ENCODE measurements around the gene TNS3.

Gene TNS3

GRCh38 chr7:47523401-47523800 is 58.5 kb downstream of the TNS3 start:
- CTCF ChIA-PET = no interaction called here
- WGBS (ENCODE audit: insufficient coverage) = 95% methylated on average over 5 of the region's 5 CpGs

GRCh38 chr7:47521816-47522561 is 59.9 kb downstream of the TNS3 start:
- Histone ChIP-seq H3K27ac (ENCODE audit: insufficient read depth in 1 of 2, low read depth in 1 of 2, low read length in 2 of 2, poor library complexity in 1 of 2, severe bottlenecking in 2 of 2) (no peak overlapping the region), H3K27me3 (replicated peaks in 2 of 5; ENCODE audit: control insufficient read depth in 4 of 5, insufficient read depth in 5 of 5, low read length in 4 of 5) (no peaks in the 10 kb centered on the region), H3K4me1 (ENCODE audit: control extremely low read depth in 1 of 4, control insufficient read depth in 4 of 4, insufficient read depth in 4 of 4, low read length in 3 of 4) (peaks cover 7 to 28% (median 18%) of the 10 kb centered on the region in 4 experiments), H3K4me3 (ENCODE audit: control insufficient read depth in 1 of 7, extremely low read depth in 1 of 7, insufficient read depth in 4 of 7, low read depth in 2 of 7, low read length in 6 of 7) (no peak overlapping the region), H3K9me3 (ENCODE audit: control extremely low read depth in 1 of 5, control insufficient read depth in 4 of 5, insufficient read depth in 2 of 5, low read depth in 1 of 5, low read length in 4 of 5) (peaks cover 0 to 2% (median 0%) of the 10 kb centered on the region in 5 experiments), H3K36me3 (ENCODE audit: control insufficient read depth in 4 of 4, insufficient read depth in 4 of 4, low read length in 3 of 4) (peaks cover 12 to 59% (median 37%) of the 10 kb centered on the region in 4 experiments)
- POLR2A ChIA-PET = interaction anchor here (0.7 kb wide), 1 partner anchor 17 kb away, joined by 3 read pairs; no protein-coding TSS in a partner anchor
- WGBS (ENCODE audit: insufficient coverage) = 97% methylated on average over 13 of the region's 14 CpGs
- CTCF ChIA-PET = interaction anchor here (0.6 to 0.8 kb wide), 2 partner anchors 48 to 65 kb away, joined by 3 read pairs; no protein-coding TSS in a partner anchor
- DNase-seq = no peak

More at GRCh38 chr7:47523401-47523800, 58.5 kb downstream of the TNS3 start:
- POLR2A ChIA-PET = no interaction called here
- Histone ChIP-seq H3K27me3 (replicated peaks in 2 of 5; ENCODE audit: control insufficient read depth in 4 of 5, insufficient read depth in 5 of 5, low read length in 4 of 5) (no peaks in the 10 kb centered on the region), H3K36me3 (ENCODE audit: control insufficient read depth in 4 of 4, insufficient read depth in 4 of 4, low read length in 3 of 4) (peaks cover 15 to 72% (median 46%) of the 10 kb centered on the region in 4 experiments), H3K27ac (ENCODE audit: insufficient read depth in 1 of 2, low read depth in 1 of 2, low read length in 2 of 2, poor library complexity in 1 of 2, severe bottlenecking in 2 of 2) (no peak overlapping the region), H3K4me1 (ENCODE audit: control extremely low read depth in 1 of 4, control insufficient read depth in 4 of 4, insufficient read depth in 4 of 4, low read length in 3 of 4) (peaks cover 0 to 15% (median 5%) of the 10 kb centered on the region in 4 experiments), H3K4me3 (ENCODE audit: control insufficient read depth in 1 of 7, extremely low read depth in 1 of 7, insufficient read depth in 4 of 7, low read depth in 2 of 7, low read length in 6 of 7) (no peak overlapping the region), H3K9me3 (ENCODE audit: control extremely low read depth in 1 of 5, control insufficient read depth in 4 of 5, insufficient read depth in 2 of 5, low read depth in 1 of 5, low read length in 4 of 5) (peaks cover 0 to 2% (median 0%) of the 10 kb centered on the region in 5 experiments)
- no peak for DNase-seq

DNA sequence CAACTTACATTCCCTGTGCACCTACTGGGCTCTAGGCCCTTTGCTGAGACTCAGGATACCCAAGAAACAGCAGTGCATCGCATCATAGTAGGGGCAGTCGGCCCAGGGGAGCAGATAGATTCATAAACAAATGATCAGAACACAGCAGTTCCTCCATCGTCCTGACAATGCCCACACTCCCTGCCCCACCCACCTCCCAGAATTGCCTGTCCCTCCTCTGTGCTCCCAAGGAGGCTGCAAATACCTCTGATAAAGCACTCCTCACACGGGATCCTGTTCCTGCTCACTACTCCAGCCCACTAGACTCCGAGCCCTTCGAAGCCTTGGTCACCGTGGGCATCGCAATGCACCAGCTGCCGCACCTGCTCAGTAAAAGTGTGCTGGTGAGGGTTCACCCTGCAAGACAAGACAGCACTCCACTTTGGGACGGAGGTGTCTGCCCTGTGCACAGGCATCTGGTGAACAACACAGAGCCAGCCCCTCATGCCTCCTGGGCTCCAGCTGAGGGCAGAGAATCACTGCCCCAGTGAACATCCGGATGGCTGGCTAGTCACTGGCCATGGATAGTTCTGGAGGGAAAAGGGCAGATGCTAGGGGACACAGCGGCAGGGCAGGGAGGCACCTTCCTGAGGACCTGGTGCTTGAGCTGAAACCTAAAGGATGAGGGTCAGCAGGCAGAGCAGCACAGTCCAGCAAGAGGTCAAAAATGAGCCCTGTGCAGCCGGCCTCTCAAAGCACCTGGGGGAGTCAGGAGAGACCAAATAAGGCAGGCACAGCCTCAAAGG is 60.7 kb downstream of the TNS3 start:
- peaks cover 0 to 2% (median 0%) of the 10 kb centered on the region in 5 experiments for H3K9me3 ChIP-seq (ENCODE audit: control extremely low read depth in 1 of 5, control insufficient read depth in 4 of 5, insufficient read depth in 2 of 5, low read depth in 1 of 5, low read length in 4 of 5)
- ChIA-PET POLR2A (interaction anchor here (0.7 kb wide), 1 partner anchor 16 kb away, joined by 3 read pairs; no protein-coding TSS in a partner anchor), CTCF (interaction anchor here (1.0 to 1.3 kb wide), 2 partner anchors 9 to 10 kb away, joined by 4 to 5 read pairs; no protein-coding TSS in a partner anchor)
- H3K4me3 ChIP-seq (ENCODE audit: control insufficient read depth in 1 of 7, extremely low read depth in 1 of 7, insufficient read depth in 4 of 7, low read depth in 2 of 7, low read length in 6 of 7) = no peak overlapping the region
- no peak overlapping the region for H3K27ac ChIP-seq (ENCODE audit: insufficient read depth in 1 of 2, low read depth in 1 of 2, low read length in 2 of 2, poor library complexity in 1 of 2, severe bottlenecking in 2 of 2)
- no peaks in the 10 kb centered on the region for H3K27me3 ChIP-seq (replicated peaks in 2 of 5; ENCODE audit: control insufficient read depth in 4 of 5, insufficient read depth in 5 of 5, low read length in 4 of 5)
- peaks cover 12 to 58% (median 33%) of the 10 kb centered on the region in 4 experiments for H3K36me3 ChIP-seq (ENCODE audit: control insufficient read depth in 4 of 4, insufficient read depth in 4 of 4, low read length in 3 of 4)
- WGBS (ENCODE audit: insufficient coverage) = over 99% methylated on average over 9 of the region's 13 CpGs
- H3K4me1 ChIP-seq (ENCODE audit: control extremely low read depth in 1 of 4, control insufficient read depth in 4 of 4, insufficient read depth in 4 of 4, low read length in 3 of 4) = peaks cover 9 to 36% (median 26%) of the 10 kb centered on the region in 4 experiments
- no peak for DNase-seq

GRCh38 chr7:47520406-47520805 is 61.5 kb downstream of the TNS3 start:
- H3K4me3 ChIP-seq (ENCODE audit: control insufficient read depth in 1 of 7, extremely low read depth in 1 of 7, insufficient read depth in 4 of 7, low read depth in 2 of 7, low read length in 6 of 7) = no peak overlapping the region
- DNase-seq = no peak
- H3K9me3 ChIP-seq (ENCODE audit: control extremely low read depth in 1 of 5, control insufficient read depth in 4 of 5, insufficient read depth in 2 of 5, low read depth in 1 of 5, low read length in 4 of 5) = peaks cover 0 to 2% (median 0%) of the 10 kb centered on the region in 5 experiments
- H3K4me1 ChIP-seq (ENCODE audit: control extremely low read depth in 1 of 4, control insufficient read depth in 4 of 4, insufficient read depth in 4 of 4, low read length in 3 of 4) = peaks cover 9 to 44% (median 31%) of the 10 kb centered on the region in 4 experiments
- H3K27me3 ChIP-seq (replicated peaks in 2 of 5; ENCODE audit: control insufficient read depth in 4 of 5, insufficient read depth in 5 of 5, low read length in 4 of 5) = no peaks in the 10 kb centered on the region
- peaks cover 10 to 50% (median 28%) of the 10 kb centered on the region in 4 experiments for H3K36me3 ChIP-seq (ENCODE audit: control insufficient read depth in 4 of 4, insufficient read depth in 4 of 4, low read length in 3 of 4)
- ChIA-PET CTCF (interaction anchor here (1.0 to 1.3 kb wide), 4 partner anchors 9 to 75 kb away, joined by 3 to 5 read pairs (median 4); no protein-coding TSS in a partner anchor), POLR2A (no interaction called here)
- no peak overlapping the region for H3K27ac ChIP-seq (ENCODE audit: insufficient read depth in 1 of 2, low read depth in 1 of 2, low read length in 2 of 2, poor library complexity in 1 of 2, severe bottlenecking in 2 of 2)
- WGBS (ENCODE audit: insufficient coverage) = 61% methylated on average over 7 of the region's 8 CpGs

- Histone ChIP-seq H3K36me3 (ENCODE audit: control insufficient read depth in 4 of 4, insufficient read depth in 4 of 4, low read length in 3 of 4) (peaks cover 6 to 38% (median 22%) of the 10 kb centered on the region in 4 experiments), H3K9me3 (ENCODE audit: control extremely low read depth in 1 of 5, control insufficient read depth in 4 of 5, insufficient read depth in 2 of 5, low read depth in 1 of 5, low read length in 4 of 5) (peaks cover 0 to 2% (median 0%) of the 10 kb centered on the region in 5 experiments), H3K27me3 (replicated peaks in 2 of 5; ENCODE audit: control insufficient read depth in 4 of 5, insufficient read depth in 5 of 5, low read length in 4 of 5) (no peaks in the 10 kb centered on the region), H3K4me1 (ENCODE audit: control extremely low read depth in 1 of 4, control insufficient read depth in 4 of 4, insufficient read depth in 4 of 4, low read length in 3 of 4) (peaks cover 9 to 59% (median 43%) of the 10 kb centered on the region in 4 experiments), H3K4me3 (ENCODE audit: control insufficient read depth in 1 of 7, extremely low read depth in 1 of 7, insufficient read depth in 4 of 7, low read depth in 2 of 7, low read length in 6 of 7) (no peak overlapping the region), H3K27ac (ENCODE audit: insufficient read depth in 1 of 2, low read depth in 1 of 2, low read length in 2 of 2, poor library complexity in 1 of 2, severe bottlenecking in 2 of 2) (no peak overlapping the region)
- no peak for DNase-seq
- POLR2A ChIA-PET = no interaction called here
- CTCF ChIA-PET = interaction anchor here (1.4 kb wide), 1 partner anchor 64 kb away, joined by 3 read pairs; no protein-coding TSS in a partner anchor
- WGBS (ENCODE audit: insufficient coverage) = 97% methylated on average over 7 of the region's 7 CpGs
These were observed 63.1 kb downstream of the TNS3 start for GRCh38 chr7:47518827-47519226.

DNA sequence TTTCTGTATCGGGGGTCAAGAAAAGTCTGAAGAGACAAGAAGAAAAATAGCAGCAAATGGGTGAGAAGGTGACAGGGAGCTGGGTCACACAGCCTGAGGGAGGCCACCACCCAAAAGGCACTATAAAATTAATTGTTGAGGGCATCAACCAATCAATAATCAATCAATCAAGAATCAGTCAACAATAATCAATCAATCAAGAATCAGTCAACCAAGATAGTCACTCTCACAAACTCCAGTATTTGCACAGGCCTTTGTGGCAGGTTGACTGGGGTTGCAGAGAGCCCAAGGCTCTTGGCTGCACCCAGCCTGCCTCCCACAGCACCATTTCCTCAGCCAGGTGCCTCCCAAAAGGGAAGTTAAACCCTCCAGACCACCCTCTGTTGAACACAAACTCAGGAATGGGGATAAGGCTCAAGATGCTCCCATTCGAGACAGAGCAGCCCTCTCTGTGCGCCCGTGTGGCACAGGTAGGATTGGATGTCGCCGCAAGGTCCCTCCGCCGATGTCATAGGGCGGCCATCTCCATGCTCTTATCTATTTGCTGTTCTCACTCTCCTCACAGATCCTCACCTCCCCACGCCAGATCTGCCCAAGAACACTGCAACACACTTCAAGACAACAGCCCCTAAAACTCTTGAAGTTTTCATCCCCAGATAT is 64.0 kb downstream of the TNS3 start:
- peak overlapping the region in 2 of 7 experiments; percentile 31 to 45 for H3K4me3 ChIP-seq (ENCODE audit: control insufficient read depth in 1 of 7, extremely low read depth in 1 of 7, insufficient read depth in 4 of 7, low read depth in 2 of 7, low read length in 6 of 7)
- H3K27ac ChIP-seq (ENCODE audit: insufficient read depth in 1 of 2, low read depth in 1 of 2, low read length in 2 of 2, poor library complexity in 1 of 2, severe bottlenecking in 2 of 2) = no peak overlapping the region
- ChIA-PET CTCF (interaction anchor here (1.4 to 2.2 kb wide), 5 partner anchors 11 to 34 kb away, joined by 3 to 15 read pairs (median 6); no protein-coding TSS in a partner anchor), POLR2A (interaction anchor here (0.9 to 1.4 kb wide), 2 partner anchors 51 to 54 kb away, joined by 4 to 7 read pairs; no protein-coding TSS in a partner anchor)
- WGBS (ENCODE audit: insufficient coverage) = 100% methylated on average over 5 of the region's 10 CpGs
- no peaks in the 10 kb centered on the region for H3K9me3 ChIP-seq (ENCODE audit: control extremely low read depth in 1 of 5, control insufficient read depth in 4 of 5, insufficient read depth in 2 of 5, low read depth in 1 of 5, low read length in 4 of 5)
- H3K27me3 ChIP-seq (replicated peaks in 2 of 5; ENCODE audit: control insufficient read depth in 4 of 5, insufficient read depth in 5 of 5, low read length in 4 of 5) = no peaks in the 10 kb centered on the region
- DNase-seq = peak in 1 of 3 donors; percentile 25
- H3K36me3 ChIP-seq (ENCODE audit: control insufficient read depth in 4 of 4, insufficient read depth in 4 of 4, low read length in 3 of 4) = peaks cover 4 to 29% (median 14%) of the 10 kb centered on the region in 4 experiments
- peaks cover 12 to 67% (median 51%) of the 10 kb centered on the region in 4 experiments for H3K4me1 ChIP-seq (ENCODE audit: control extremely low read depth in 1 of 4, control insufficient read depth in 4 of 4, insufficient read depth in 4 of 4, low read length in 3 of 4)
